HS-27A (cell line): ENCODE data around the gene HOXD10.

Experiments used
- DNase-seq: peaks from one replicate; pipeline ENCODE4 v3.0.0-alpha.2; 2012; ENCODE audit warnings: low read depth, missing footprints

Gene HOXD10

DNA sequence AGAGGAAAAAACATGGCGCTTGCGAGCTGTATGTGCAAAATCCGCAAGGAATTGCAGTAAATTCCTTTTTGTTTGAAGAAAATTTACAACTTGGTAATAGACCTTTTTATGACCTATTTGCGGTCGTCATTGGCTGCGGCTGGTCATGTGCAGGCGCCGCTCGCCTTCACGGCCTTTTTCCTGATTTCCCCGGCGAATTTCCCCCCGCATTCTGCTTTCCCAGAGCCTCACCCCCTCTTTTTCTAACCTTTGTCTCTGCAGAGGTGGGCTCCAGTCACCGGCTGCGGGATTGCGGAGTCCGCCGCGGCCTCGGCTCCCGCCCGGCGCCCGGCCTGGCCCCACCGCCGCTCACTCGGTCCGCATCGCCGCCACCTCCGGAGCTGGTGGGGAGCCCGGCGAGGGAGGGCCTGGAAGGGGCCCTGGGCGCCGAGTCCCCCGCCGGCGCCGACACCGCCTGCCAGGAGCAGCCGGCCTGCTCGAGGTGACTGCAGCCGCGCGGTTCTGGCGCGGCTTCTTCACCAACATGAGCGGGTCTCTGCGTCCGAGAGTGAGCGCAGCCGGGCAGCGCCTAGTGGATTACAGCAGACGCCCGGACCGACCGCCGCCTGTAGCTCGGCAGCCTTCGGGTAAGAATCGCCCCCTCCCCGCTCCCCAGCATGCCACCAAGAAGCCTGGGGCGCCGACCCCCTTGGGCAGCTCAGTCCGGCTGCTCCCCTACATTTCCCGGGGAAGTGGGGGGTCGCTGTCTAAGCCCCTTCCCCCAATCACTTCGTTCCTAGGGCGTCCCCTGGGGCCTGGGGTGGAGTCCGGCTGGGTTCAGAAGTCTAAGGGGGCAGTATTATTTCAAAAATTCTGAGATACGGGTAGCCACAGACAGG is 20.0 kb downstream of the HOXD10 start:
- no peak for DNase-seq

DNA sequence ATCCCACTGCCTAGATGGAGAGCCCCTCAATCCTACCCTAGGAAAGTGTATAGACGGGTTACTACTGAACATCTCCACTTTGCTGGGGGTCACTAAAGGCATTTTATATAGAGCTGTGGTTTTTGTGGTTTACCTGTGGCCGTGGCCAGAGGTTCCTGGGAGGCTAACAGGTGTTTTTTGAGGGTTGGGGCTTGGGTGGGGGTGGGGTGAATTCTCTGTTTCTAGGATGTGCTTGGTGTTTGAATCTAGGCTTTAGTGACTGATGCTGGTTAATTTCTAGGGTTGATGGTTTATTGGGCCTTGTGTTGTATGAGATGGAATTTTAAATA is 20.6 kb downstream of the HOXD10 start:
- no peak for DNase-seq

- DNase-seq = no peak
Observed at GRCh38 chr2:176137906-176138305, 21.3 kb downstream of the HOXD10 start.

DNA sequence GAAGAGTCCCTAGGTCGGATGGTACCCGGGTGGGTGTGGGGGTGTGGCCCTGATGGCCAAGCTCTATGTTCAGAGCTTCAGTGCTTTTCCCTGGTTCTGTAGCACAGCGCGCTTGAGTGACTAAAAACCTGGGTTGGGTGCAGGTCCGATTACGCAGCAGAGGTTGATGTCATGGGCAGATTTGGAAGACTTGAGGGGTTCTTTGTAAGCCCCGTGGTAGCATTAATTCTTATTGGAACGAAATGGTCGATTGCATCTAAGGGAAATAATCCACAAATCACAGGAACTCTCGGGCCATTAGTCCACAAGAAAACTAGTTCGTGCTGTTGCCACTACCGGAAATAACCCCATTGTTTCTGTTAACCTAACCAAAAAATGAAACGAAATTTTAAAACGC is 21.9 kb downstream of the HOXD10 start:
- DNase-seq = no peak

- no peak for DNase-seq
Observed at GRCh38 chr2:176138923-176139660, 22.5 kb downstream of the HOXD10 start.

GRCh38 chr2:176139661-176140512 is 23.3 kb downstream of the HOXD10 start:
- DNase-seq = no peak

DNA sequence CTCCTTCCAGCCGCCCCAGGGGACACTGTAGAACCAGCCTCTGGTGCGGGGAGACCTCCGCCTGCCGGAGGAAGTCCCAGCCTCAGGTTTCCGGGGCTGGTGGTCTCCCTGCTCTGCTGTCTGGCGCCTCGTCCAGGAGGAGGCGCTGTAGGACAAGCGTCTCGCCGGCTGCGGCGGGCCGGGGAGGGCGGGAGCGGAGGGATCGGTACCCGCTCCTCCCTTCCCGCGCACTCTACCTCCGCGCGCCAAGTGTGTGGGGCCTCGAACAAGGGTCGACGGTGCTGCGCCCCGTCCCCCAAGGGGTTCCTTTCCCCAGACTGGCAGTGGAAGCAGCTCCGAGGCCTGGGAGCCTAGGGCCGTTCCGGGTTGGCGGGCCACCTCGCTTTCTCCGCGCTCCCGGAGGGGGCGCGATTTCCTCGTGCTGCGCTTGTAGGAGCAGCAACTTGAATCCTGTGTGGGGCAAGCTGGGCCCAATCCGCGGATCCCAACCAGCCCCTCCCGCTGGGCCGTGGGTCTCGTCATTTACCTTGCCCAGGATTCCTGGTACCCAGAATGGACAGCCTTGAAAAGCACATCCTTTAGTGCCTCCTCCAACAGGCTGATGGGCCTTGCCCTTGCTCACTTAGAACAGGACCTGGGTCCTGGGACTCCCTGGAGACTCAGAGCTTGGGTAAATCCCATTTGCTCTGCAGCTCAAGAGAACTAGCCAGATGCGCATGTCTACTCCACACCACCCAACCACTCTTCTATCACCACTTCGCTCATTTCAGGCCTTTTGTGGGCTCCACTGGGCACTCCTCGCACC is 24.1 kb downstream of the HOXD10 start:
- no peak for DNase-seq

DNA sequence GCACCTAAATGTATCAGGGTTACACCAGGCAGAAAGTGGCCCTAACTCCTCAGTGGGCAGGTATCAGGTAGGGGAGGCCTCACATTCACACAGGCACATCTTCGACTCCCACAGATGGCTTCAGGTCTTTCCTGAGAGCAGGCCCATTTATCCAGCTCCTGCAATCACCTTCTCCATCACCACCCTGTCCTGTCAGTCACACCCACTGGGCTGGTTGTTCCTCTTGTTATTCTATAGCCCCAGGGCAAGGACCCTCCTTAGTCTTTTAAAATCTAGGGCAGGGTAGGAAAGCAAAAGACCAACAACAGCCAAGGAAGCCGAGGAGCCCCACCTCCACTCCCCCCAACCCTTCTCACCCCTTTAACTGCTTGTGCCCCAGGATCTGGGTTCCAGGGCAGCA is 25.7 kb downstream of the HOXD10 start:
- no peak for DNase-seq

- no peak for DNase-seq
Observed at GRCh38 chr2:176145085-176145969, 28.7 kb downstream of the HOXD10 start.

DNA sequence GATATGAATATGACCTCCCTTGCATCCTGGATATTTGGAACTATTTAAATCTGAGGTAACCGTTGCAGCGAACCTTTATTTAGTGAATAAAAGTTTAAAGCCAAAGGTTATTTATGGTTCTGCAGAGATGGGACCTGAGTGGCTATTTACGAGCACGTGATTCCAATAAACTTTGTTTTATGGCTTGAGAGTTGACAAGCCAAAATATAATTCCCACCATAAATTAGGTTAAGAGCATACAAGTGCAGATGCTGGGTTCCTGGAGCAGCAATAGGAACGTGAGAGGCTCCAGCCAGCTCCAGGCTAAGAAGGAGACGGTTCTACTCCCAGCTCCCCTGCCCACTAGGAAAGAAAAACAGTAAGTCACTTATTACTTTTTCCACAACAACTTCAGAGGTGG is 29.5 kb downstream of the HOXD10 start:
- DNase-seq = no peak

- no peak for DNase-seq
Observed at GRCh38 chr2:176146645-176147044, 30.1 kb downstream of the HOXD10 start.

- no peak for DNase-seq
Observed at GRCh38 chr2:176147210-176147799, 30.7 kb downstream of the HOXD10 start.

- no peak for DNase-seq
Observed at GRCh38 chr2:176147800-176148496, 31.4 kb downstream of the HOXD10 start.

DNA sequence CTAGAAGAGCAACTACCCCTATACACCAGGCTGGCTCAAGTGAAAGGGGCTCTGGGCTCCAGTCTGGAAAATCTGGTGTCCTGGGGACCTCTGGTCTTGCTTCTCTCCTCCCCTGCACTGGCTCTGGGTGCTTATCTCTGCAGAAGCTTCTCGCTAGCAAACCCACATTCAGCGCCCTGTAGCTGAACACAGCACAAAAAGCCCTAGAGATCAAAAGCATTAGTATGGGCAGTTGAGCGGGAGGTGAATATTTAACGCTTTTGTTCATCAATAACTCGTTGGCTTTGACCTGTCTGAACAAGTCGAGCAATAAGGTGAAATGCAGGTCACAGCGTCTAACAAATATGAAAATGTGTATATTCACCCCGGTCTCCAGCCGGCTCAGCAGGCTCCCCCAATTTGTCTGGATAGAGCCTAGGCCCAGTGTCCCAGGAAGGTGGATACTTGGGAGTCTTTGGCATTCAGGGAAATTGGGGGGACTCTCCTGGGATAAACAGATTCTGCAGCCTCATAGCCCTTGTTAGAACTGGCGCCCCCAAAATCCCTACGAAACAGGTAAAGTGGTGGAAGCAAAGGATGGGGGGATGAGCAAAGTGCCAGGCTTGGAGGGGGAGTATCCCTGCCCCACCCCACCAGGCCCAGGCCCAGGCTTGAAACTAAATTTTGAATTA is 32.3 kb downstream of the HOXD10 start:
- DNase-seq = no peak

DNA sequence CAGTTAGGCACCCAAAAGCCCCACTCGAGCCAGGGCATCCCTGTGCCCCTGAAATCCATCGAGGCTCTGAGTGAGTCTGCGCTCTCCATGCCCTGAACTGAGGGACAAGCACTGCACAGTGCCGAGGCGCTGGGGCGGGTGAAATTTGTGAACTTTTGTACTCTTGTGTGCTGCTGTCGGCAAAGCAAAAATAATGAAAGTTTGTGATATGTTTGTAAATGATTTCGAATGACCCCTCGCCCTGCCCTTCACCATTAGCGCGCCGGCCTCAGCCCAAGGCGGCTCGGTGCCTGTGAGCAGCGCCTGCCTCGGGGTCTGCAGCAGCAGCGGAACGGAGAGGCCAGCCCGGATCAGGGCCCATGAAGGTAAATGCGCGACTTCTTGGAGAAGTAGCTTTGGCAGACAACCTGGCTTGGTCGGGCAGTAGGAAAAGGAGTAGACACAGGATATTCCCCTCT is 32.9 kb downstream of the HOXD10 start:
- no peak for DNase-seq

GRCh38 chr2:176149939-176150583 is 33.5 kb downstream of the HOXD10 start:
- no peak for DNase-seq

- DNase-seq = no peak
Observed at GRCh38 chr2:176150584-176151441, 34.2 kb downstream of the HOXD10 start.
